ENCODE data around the gene VIPR2. TPM values are rescaled to one million over a fixed set of nuclear protein-coding genes. Genes with fewer than 3 reads are reported as not detected.
A peak's percentile ranks its signal among the peaks of the same experiment; 100 is the strongest.
"Not testable (repeated sequence)": the region's sequence is repeated elsewhere in the genome, so short reads cannot be mapped to it uniquely, and the experiment has no call there.

VIPR2 gene
- total RNA-seq, 1 donor from 2014 or later: not detected

GRCh38 chr7:159103382-159104187, 41.1 kb downstream of the VIPR2 start:
- H3K9me3 Mint-ChIP-seq (ENCODE audit: unreplicated experiment): peaks cover 10% of the 10 kb centered on the region

GRCh38 chr7:159102681-159103381, 41.8 kb downstream of the VIPR2 start:
- DNase-seq: no peak
- peaks cover 11% of the 10 kb centered on the region for H3K27me3 Mint-ChIP-seq (ENCODE audit: unreplicated experiment)
- peaks cover 6% of the 10 kb centered on the region for H3K9me3 Mint-ChIP-seq (ENCODE audit: unreplicated experiment)
- H3K4me3 Mint-ChIP-seq (ENCODE audit: unreplicated experiment): no peak overlapping the region
- H3K36me3 Mint-ChIP-seq (ENCODE audit: unreplicated experiment): peaks cover 9% of the 10 kb centered on the region
- peaks cover 6% of the 10 kb centered on the region for H3K4me1 Mint-ChIP-seq (ENCODE audit: low read depth, unreplicated experiment)
- TF ChIP-seq CTCF (IDR thresholded peaks at IDR 0.05; ENCODE audit: partially characterized antibody, unreplicated experiment): no peak
- H3K27ac Mint-ChIP-seq (ENCODE audit: unreplicated experiment): no peak overlapping the region

More at GRCh38 chr7:159103382-159104187, 41.1 kb downstream of the VIPR2 start:
- Mint-ChIP-seq H3K27ac (ENCODE audit: unreplicated experiment) (no peak overlapping the region), H3K27me3 (ENCODE audit: unreplicated experiment) (peaks cover 11% of the 10 kb centered on the region), H3K4me3 (ENCODE audit: unreplicated experiment) (no peak overlapping the region), H3K36me3 (ENCODE audit: unreplicated experiment) (peaks cover 9% of the 10 kb centered on the region), H3K4me1 (ENCODE audit: low read depth, unreplicated experiment) (peaks cover 11% of the 10 kb centered on the region)
- no peak for DNase-seq
- no peak for TF ChIP-seq CTCF (IDR thresholded peaks at IDR 0.05; ENCODE audit: partially characterized antibody, unreplicated experiment)

GRCh38 chr7:159101661-159102091, 43.0 kb downstream of the VIPR2 start:
- peaks cover 11% of the 10 kb centered on the region for H3K27me3 Mint-ChIP-seq (ENCODE audit: unreplicated experiment)
- DNase-seq; H3K4me1 Mint-ChIP-seq (ENCODE audit: low read depth, unreplicated experiment); H3K9me3 Mint-ChIP-seq (ENCODE audit: unreplicated experiment); H3K4me3 Mint-ChIP-seq (ENCODE audit: unreplicated experiment); H3K27ac Mint-ChIP-seq (ENCODE audit: unreplicated experiment); H3K36me3 Mint-ChIP-seq (ENCODE audit: unreplicated experiment): not testable (repeated sequence)

GRCh38 chr7:159101083-159101395, 43.6 kb downstream of the VIPR2 start:
- H3K27me3 Mint-ChIP-seq (ENCODE audit: unreplicated experiment): peaks cover 12% of the 10 kb centered on the region
- H3K4me1 Mint-ChIP-seq (ENCODE audit: low read depth, unreplicated experiment); H3K4me3 Mint-ChIP-seq (ENCODE audit: unreplicated experiment); H3K9me3 Mint-ChIP-seq (ENCODE audit: unreplicated experiment); DNase-seq; H3K36me3 Mint-ChIP-seq (ENCODE audit: unreplicated experiment): not testable (repeated sequence)
- H3K27ac Mint-ChIP-seq (ENCODE audit: unreplicated experiment): peak overlapping the region; percentile 33

GRCh38 chr7:159100281-159101082, 44.2 kb downstream of the VIPR2 start:
- not testable (repeated sequence) for H3K9me3 Mint-ChIP-seq (ENCODE audit: unreplicated experiment); H3K4me3 Mint-ChIP-seq (ENCODE audit: unreplicated experiment); DNase-seq; H3K36me3 Mint-ChIP-seq (ENCODE audit: unreplicated experiment)
- peaks cover 12% of the 10 kb centered on the region for H3K27me3 Mint-ChIP-seq (ENCODE audit: unreplicated experiment)
- peaks cover 11% of the 10 kb centered on the region for H3K4me1 Mint-ChIP-seq (ENCODE audit: low read depth, unreplicated experiment)
- peak overlapping the region; percentile 33 for H3K27ac Mint-ChIP-seq (ENCODE audit: unreplicated experiment)

GRCh38 chr7:159099711-159100231, 44.9 kb downstream of the VIPR2 start:
- Mint-ChIP-seq H3K27me3 (ENCODE audit: unreplicated experiment) (peaks cover 11% of the 10 kb centered on the region), H3K4me3 (ENCODE audit: unreplicated experiment) (no peak overlapping the region)

More at GRCh38 chr7:159099711-159100231, 44.9 kb downstream of the VIPR2 start:
- DNase-seq: no peak
- peaks cover 8% of the 10 kb centered on the region for H3K9me3 Mint-ChIP-seq (ENCODE audit: unreplicated experiment)
- TF ChIP-seq CTCF (IDR thresholded peaks at IDR 0.05; ENCODE audit: partially characterized antibody, unreplicated experiment): no peak
- H3K36me3 Mint-ChIP-seq (ENCODE audit: unreplicated experiment): peaks cover 9% of the 10 kb centered on the region
- no peak overlapping the region for H3K27ac Mint-ChIP-seq (ENCODE audit: unreplicated experiment)
- H3K4me1 Mint-ChIP-seq (ENCODE audit: low read depth, unreplicated experiment): peaks cover 15% of the 10 kb centered on the region
